Keratinocyte (primary cell): ENCODE data around the gene DSC3. TPM values are rescaled to one million over a fixed set of nuclear protein-coding genes. Genes with fewer than 3 reads are reported as not detected.

Source experiments
- DNase-seq: peaks from one replicate; pipeline ENCODE4 v3.0.0-alpha.2; 2011; ENCODE audit warnings: low read depth, missing footprints, low spot score
- FAIRE-seq: peaks from 2 replicates; lab custom pipeline; 2011; peaks lifted over from hg19 to GRCh38; lab: Jason Lieb, UNC
- H2AFZ ChIP-seq: 2 replicates; pipeline ENCODE4 v1.6.0; 2012; ENCODE audit warnings: low read length, control low read depth, inconsistent platforms; ENCODE audit not compliant: control insufficient read depth
- H3K27ac ChIP-seq: 2 replicates; pipeline ENCODE4 v1.5.1; 2011; ENCODE audit warnings: low read length; ENCODE audit not compliant: control insufficient read depth, insufficient read depth
- H3K27me3 ChIP-seq: 3 replicates; pipeline ENCODE4 v1.6.0; 2011; ENCODE audit warnings: low read length; ENCODE audit not compliant: control insufficient read depth, insufficient read depth; ENCODE audit errors: extremely low read depth
- H3K36me3 ChIP-seq, 2 experiments: 2 replicates in 1 of 2; 3 replicates in 1 of 2; pipeline ENCODE4 v1.5.1; 2011; ENCODE audit warnings: low read length in 2 of 2, mild to moderate bottlenecking in 1 of 2; ENCODE audit not compliant: control insufficient read depth in 2 of 2, insufficient read depth in 2 of 2; ENCODE audit errors: extremely low read depth in 1 of 2
- H3K4me1 ChIP-seq: 3 replicates; pipeline ENCODE4 v1.5.1; 2011; ENCODE audit warnings: low read length; ENCODE audit not compliant: control insufficient read depth, insufficient read depth; ENCODE audit errors: extremely low read depth
- H3K4me2 ChIP-seq: 3 replicates; pipeline ENCODE4 v1.6.0; 2011; ENCODE audit warnings: low read depth, low read length; ENCODE audit not compliant: control insufficient read depth, insufficient read depth; ENCODE audit errors: extremely low read depth
- H3K4me3 ChIP-seq, 3 experiments: fragments of 200-600 bp in 1 of 3; sonication (generic) in 1 of 3; 2 replicates in 2 of 3; 3 replicates in 1 of 3; pipeline ENCODE4 v1.5.1; 2011 to 2016; ENCODE audit warnings: low read length in 3 of 3, mild to moderate bottlenecking in 3 of 3, control low read depth in 2 of 3, inconsistent platforms in 1 of 3, low read depth in 1 of 3, mixed read lengths in 1 of 3, mixed run types in 1 of 3, moderate library complexity in 1 of 3; ENCODE audit not compliant: control insufficient read depth in 2 of 3, insufficient read depth in 2 of 3; ENCODE audit errors: extremely low read depth in 1 of 3
- H3K79me2 ChIP-seq: 2 replicates; pipeline ENCODE4 v1.6.0; 2012; ENCODE audit warnings: low read length; ENCODE audit not compliant: control insufficient read depth, insufficient read depth
- H3K9ac ChIP-seq: 3 replicates; pipeline ENCODE4 v1.6.0; 2011; ENCODE audit warnings: low read length; ENCODE audit not compliant: control insufficient read depth, insufficient read depth; ENCODE audit errors: extremely low read depth
- H3K9me1 ChIP-seq: 3 replicates; pipeline ENCODE4 v1.6.0; 2011; ENCODE audit warnings: low read length; ENCODE audit not compliant: control insufficient read depth, insufficient read depth; ENCODE audit errors: extremely low read depth
- H3K9me3 ChIP-seq: 2 replicates; pipeline ENCODE4 v1.5.1; 2012; ENCODE audit warnings: low read depth, low read length; ENCODE audit not compliant: control insufficient read depth
- H4K20me1 ChIP-seq: 3 replicates; pipeline ENCODE4 v1.6.0; 2011; ENCODE audit warnings: low read length; ENCODE audit not compliant: control insufficient read depth, insufficient read depth; ENCODE audit errors: extremely low read depth
- CTCF ChIP-seq, 3 experiments: IDR thresholded peaks in 1 of 3; conservative IDR thresholded peaks in 1 of 3; optimal IDR thresholded peaks in 1 of 3; 2 replicates in 2 of 3; 3 replicates in 1 of 3; pipeline versions ENCODE3 to v1.5.1; 2011; ENCODE audit warnings: low read length in 3 of 3, mild to moderate bottlenecking in 3 of 3, moderate library complexity in 2 of 3, control low read depth in 1 of 3, inconsistent platforms in 1 of 3; ENCODE audit not compliant: insufficient read depth in 2 of 3; ENCODE audit errors: extremely low read depth in 1 of 3
- EZH2 ChIP-seq: IDR thresholded peaks from one replicate; pipeline ENCODE4 v1.6.1; 2012; ENCODE audit warnings: inconsistent platforms, mild to moderate bottlenecking, low read length, moderate library complexity
- dilution Hi-C: fragments of 300-500 bp; cut with MboI; formaldehyde crosslinking; loops from one replicate; pipeline ENCODE4 v1.7.0; 2020; ENCODE audit warnings: low sequenced_read_pairs; ENCODE audit not compliant: extremely low pct_ligation_motif_present
- polyA plus RNA-seq, 5 experiments: library from polyadenylated mRNA; depleted of rRNA in 3 of 5; stranded (reverse) in 3 of 5; stranded (forward) in 1 of 5; unstranded in 1 of 5; fragments of >200 nt; gene quantifications; 1 replicate in 1 of 5; 2 replicates in 3 of 5; 3 replicates in 1 of 5; pipeline versions ENCODE4 v1.2.1 to v1.2.3, GENCODE V29; 2011 to 2012; ENCODE audit warnings: missing spikeins in 2 of 5, low read depth in 1 of 5, low replicate concordance in 1 of 5

The DSC3 gene
- polyA plus RNA-seq, 1 donor (not counting 4 experiments of a cell fraction or from before 2014, with no cell fraction given): 116 TPM

GRCh38 chr18:30965237-30965636 lies 77.3 kb downstream of the DSC3 start:
- Histone ChIP-seq H3K9ac (no peak overlapping the region), H3K79me2 (no peaks in the 10 kb centered on the region)

GRCh38 chr18:30960661-30961060 lies 81.9 kb downstream of the DSC3 start:
- FAIRE-seq: no peak
- Histone ChIP-seq H3K4me1 (no peaks in the 10 kb centered on the region), H3K9me3 (no peaks in the 10 kb centered on the region)

More at GRCh38 chr18:30965237-30965636, 77.3 kb downstream of the DSC3 start:
- no peak for TF ChIP-seq EZH2
- H4K20me1 ChIP-seq: no peaks in the 10 kb centered on the region
- no peaks in the 10 kb centered on the region for H3K9me3 ChIP-seq
- no peak for FAIRE-seq
- H3K4me2 ChIP-seq: no peak overlapping the region
- no peak overlapping the region for H3K27ac ChIP-seq
- no peak overlapping the region for H3K4me3 ChIP-seq
- no peak for DNase-seq
- no peaks in the 10 kb centered on the region for H3K27me3 ChIP-seq
- no peaks in the 10 kb centered on the region for H3K36me3 ChIP-seq
- dilution Hi-C loops: no loop called here
- no peaks in the 10 kb centered on the region for H3K9me1 ChIP-seq
- H2AFZ ChIP-seq: no peak overlapping the region
- peaks cover 4% of the 10 kb centered on the region for H3K4me1 ChIP-seq

More at GRCh38 chr18:30960661-30961060, 81.9 kb downstream of the DSC3 start:
- no peak overlapping the region for H3K4me2 ChIP-seq
- no peak for TF ChIP-seq CTCF (optimal IDR thresholded peaks at IDR 0.05 in 1 of 3, IDR thresholded peaks at IDR 0.05 in 1 of 3, conservative IDR thresholded peaks at IDR 0.05 in 1 of 3; ENCODE audit: extremely low read depth in 1 of 3, insufficient read depth in 2 of 3, low read length in 3 of 3)
- TF ChIP-seq EZH2: no peak
- H3K36me3 ChIP-seq: no peaks in the 10 kb centered on the region
- no peaks in the 10 kb centered on the region for H3K79me2 ChIP-seq
- dilution Hi-C loops: no loop called here
- no peaks in the 10 kb centered on the region for H3K9me1 ChIP-seq
- H3K4me3 ChIP-seq: no peak overlapping the region
- H4K20me1 ChIP-seq: no peaks in the 10 kb centered on the region
- no peak for DNase-seq
- no peak overlapping the region for H3K27ac ChIP-seq
- no peaks in the 10 kb centered on the region for H3K27me3 ChIP-seq
- H2AFZ ChIP-seq: no peak overlapping the region
- H3K9ac ChIP-seq: no peak overlapping the region
